SK-N-SH (cell line): ENCODE data around the gene KRT2. TPM values are rescaled to one million over a fixed set of nuclear protein-coding genes. Genes with fewer than 3 reads are reported as not detected.

Source experiments
- CTCF ChIA-PET: fragments of 300-600, 350-600 bp; formaldehyde crosslinking; extraction: SDS; loops from one replicate; lab custom pipeline; 2021; lab: Yijun Ruan, JAX
- POLR2A ChIA-PET: fragments of 350-600 bp; sonication (Branson Sonifier 250); formaldehyde crosslinking; extraction: SDS; loops from one replicate; lab custom pipeline; 2020; ENCODE audit warnings: antibody characterized with exemption, inconsistent platforms; lab: Yijun Ruan, JAX
- DNase-seq: peaks from one replicate; pipeline ENCODE4 v3.0.0; 2012
- H2AFZ ChIP-seq: fragments of 200-600 bp; sonication (generic); 2 replicates; pipeline ENCODE4 v1.8.1; 2016; ENCODE audit warnings: antibody characterized with exemption, mild to moderate bottlenecking, low read depth
- H3F3A ChIP-seq: fragments of 200-600 bp; sonication (generic); replicated peaks from 2 replicates; pipeline ENCODE3; 2016; ENCODE audit warnings: antibody characterized with exemption, mild to moderate bottlenecking; ENCODE audit not compliant: insufficient read depth
- H3K27ac ChIP-seq, 2 experiments: fragments of 200-500 bp in 1 of 2; fragments of 200-600 bp in 1 of 2; sonication (Bioruptor generic) in 1 of 2; sonication (generic), shearing (Covaris generic) in 1 of 2; 2 replicates each; pipeline versions ENCODE4 v1.5.1 to v1.6.1; 2014 to 2016; ENCODE audit warnings: low read depth in 2 of 2, inconsistent platforms in 1 of 2, low read length in 1 of 2, mild to moderate bottlenecking in 1 of 2, mixed read lengths in 1 of 2
- H3K27me3 ChIP-seq: fragments of 200-600 bp; sonication (generic), shearing (Covaris generic); 2 replicates; pipeline ENCODE4 v1.6.1; 2016; ENCODE audit warnings: mixed run types; ENCODE audit not compliant: insufficient read depth
- H3K36me3 ChIP-seq, 2 experiments: fragments of 200-500 bp in 1 of 2; fragments of 200-600 bp in 1 of 2; sonication (Bioruptor generic) in 1 of 2; sonication (generic) in 1 of 2; replicated peaks in 1 of 2; 2 replicates each; pipeline versions ENCODE3 to v1.5.1; 2014 to 2016; ENCODE audit warnings: low read length in 1 of 2, mild to moderate bottlenecking in 1 of 2; ENCODE audit not compliant: insufficient read depth in 2 of 2, control insufficient read depth in 1 of 2
- H3K4me1 ChIP-seq, 2 experiments: fragments of 200-500 bp in 1 of 2; fragments of 200-600 bp in 1 of 2; sonication (Bioruptor generic) in 1 of 2; sonication (generic), shearing (Covaris generic) in 1 of 2; 2 replicates each; pipeline versions ENCODE4 v1.5.1 to v1.6.1; 2014 to 2016; ENCODE audit warnings: low read depth in 1 of 2, low read length in 1 of 2, mixed run types in 1 of 2; ENCODE audit not compliant: insufficient read depth in 2 of 2, control insufficient read depth in 1 of 2
- H3K4me2 ChIP-seq: fragments of 200-600 bp; sonication (generic), shearing (Covaris generic); 2 replicates; pipeline ENCODE4 v1.6.1; 2017; ENCODE audit warnings: mixed run types
- H3K4me3 ChIP-seq, 2 experiments: fragments of 200-500 bp in 1 of 2; fragments of 200-600 bp in 1 of 2; sonication (Bioruptor generic) in 1 of 2; sonication (generic), shearing (Covaris generic) in 1 of 2; 2 replicates each; pipeline versions ENCODE4 v1.5.1 to v1.8.1; 2014 to 2016; ENCODE audit warnings: low read depth in 2 of 2, inconsistent platforms in 1 of 2, low read length in 1 of 2, mild to moderate bottlenecking in 1 of 2, mixed read lengths in 1 of 2, moderate library complexity in 1 of 2
- H3K79me2 ChIP-seq: fragments of 200-600 bp; sonication (generic); 2 replicates; pipeline ENCODE4 v1.8.1; 2017; ENCODE audit warnings: mild to moderate bottlenecking; ENCODE audit not compliant: insufficient read depth
- H3K9ac ChIP-seq: fragments of 200-600 bp; sonication (generic); 2 replicates; pipeline ENCODE4 v1.6.1; 2017; ENCODE audit warnings: mixed run types
- H3K9me2 ChIP-seq: fragments of 200-600 bp; sonication (generic); 2 replicates; pipeline ENCODE4 v1.6.1; 2017; ENCODE audit warnings: mixed run types
- H3K9me3 ChIP-seq: fragments of 200-600 bp; sonication (generic); 2 replicates; pipeline ENCODE4 v1.6.1; 2017; ENCODE audit warnings: mixed run types, mild to moderate bottlenecking, moderate library complexity
- H4K20me1 ChIP-seq: fragments of 200-600 bp; sonication (generic); 2 replicates; pipeline ENCODE4 v1.6.1; 2017; ENCODE audit warnings: mild to moderate bottlenecking, mixed run types; ENCODE audit not compliant: insufficient read depth
- CHD2 ChIP-seq: fragments of 150-350 bp; IDR thresholded peaks from 2 replicates; pipeline ENCODE4 v1.6.1; 2018; ENCODE audit warnings: low read length; ENCODE audit not compliant: partially characterized antibody
- CTCF ChIP-seq: fragments of 200-600 bp; sonication (generic); IDR thresholded peaks from 2 replicates; pipeline ENCODE4 v1.6.1; 2017; ENCODE audit warnings: antibody characterized with exemption, mild to moderate bottlenecking, moderate library complexity
- ELF1 ChIP-seq: IDR thresholded peaks from 2 replicates; pipeline ENCODE4 v1.4.0; 2012
- FOSL2 ChIP-seq: IDR thresholded peaks from 2 replicates; pipeline ENCODE4 v1.4.0; 2012; ENCODE audit warnings: low read depth, mild to moderate bottlenecking, moderate library complexity, borderline replicate concordance
- FOXJ3 ChIP-seq: sonication (generic); formaldehyde crosslinking; IDR thresholded peaks from 2 replicates; pipeline ENCODE4 v1.5.1; 2020; ENCODE audit warnings: mild to moderate bottlenecking, missing genetic modification reagents
- FOXM1 ChIP-seq: IDR thresholded peaks from 2 replicates; pipeline ENCODE4 v1.4.0; 2012; ENCODE audit warnings: low read depth, mild to moderate bottlenecking
- GATA2 ChIP-seq: sonication (generic); formaldehyde crosslinking; IDR thresholded peaks from 2 replicates; pipeline ENCODE4 v1.5.0; 2020; ENCODE audit warnings: mild to moderate bottlenecking, missing genetic modification reagents
- JUND ChIP-seq: IDR thresholded peaks from 2 replicates; pipeline ENCODE4 v1.4.0; 2012
- MXI1 ChIP-seq: IDR thresholded peaks from 2 replicates; pipeline ENCODE4 v1.6.1; 2012; ENCODE audit warnings: mild to moderate bottlenecking, low read depth, low read length, improper control_type of control experiment
- NFIC ChIP-seq: IDR thresholded peaks from 2 replicates; pipeline ENCODE4 v1.4.0; 2012; ENCODE audit warnings: borderline replicate concordance
- RCOR1 ChIP-seq: fragments of 150-350 bp; IDR thresholded peaks from 2 replicates; pipeline ENCODE4 v1.6.1; 2017; ENCODE audit warnings: antibody characterized with exemption, low read length
- REST ChIP-seq: IDR thresholded peaks from 2 replicates; pipeline ENCODE4 v1.6.1; 2012; ENCODE audit warnings: mild to moderate bottlenecking, low read depth, low read length, moderate library complexity
- SMC3 ChIP-seq: IDR thresholded peaks from 2 replicates; pipeline ENCODE4 v1.6.1; 2012; ENCODE audit warnings: low read depth, low read length, improper control_type of control experiment
- TAF1 ChIP-seq: IDR thresholded peaks from 2 replicates; pipeline ENCODE4 v1.6.1; 2012; ENCODE audit warnings: low read depth, mild to moderate bottlenecking, low read length, moderate library complexity, borderline replicate concordance
- USF1 ChIP-seq: IDR thresholded peaks from 2 replicates; pipeline ENCODE4 v1.4.0; 2012; ENCODE audit warnings: low read depth, borderline replicate concordance
- YY1 ChIP-seq: IDR thresholded peaks from 2 replicates; pipeline ENCODE4 v1.4.0; 2012; ENCODE audit warnings: low read depth, mild to moderate bottlenecking
- ZBTB33 ChIP-seq: IDR thresholded peaks from 2 replicates; pipeline ENCODE4 v1.4.0; 2012; ENCODE audit warnings: low read depth, borderline replicate concordance
- WGBS: methylation state at CpG from one replicate; pipeline ENCODE4 v1.1.6; 2017; ENCODE audit warnings: low lambda C conversion rate; 5-methylcytosine and 5-hydroxymethylcytosine counted together
- polyA plus RNA-seq, 3 experiments: library from polyadenylated mRNA; depleted of rRNA; stranded (reverse); fragments of >200 nt; gene quantifications; 2 replicates each; pipeline ENCODE4 v1.2.3, GENCODE V29; 2012

The KRT2 gene
- polyA plus RNA-seq, 1 of the 3 experiments (the other 2 are of a cell fraction): not detected

GRCh38 chr12:52618216-52618615 is 33.8 kb downstream of the KRT2 start, which contains the start of gene KRT73:
Gene KRT73 (minus strand): TSS chr12:52618559. CDS start chr12:52618524, 35 bp downstream.
- H3K4me1 ChIP-seq: no peaks in the 10 kb centered on the region
- no peak within 1 kb of the TSS for H3K4me3 ChIP-seq
- no peak within 1 kb of the TSS for H3K9ac ChIP-seq
- 4% methylated on average over 4 of the region's 14 CpGs for WGBS
- TF ChIP-seq ELF1 (no peak), YY1 (no peak), CHD2 (no peak), NFIC (no peak), FOSL2 (no peak)
- H3K4me2 ChIP-seq: no peak within 1 kb of the TSS
- H3K27me3 ChIP-seq: peaks cover 58% of the 10 kb centered on the region; the same call in 1 of the 2 replicates
- CTCF ChIA-PET: interaction anchor here (0.9 kb wide), 1 partner anchor 247 kb away, joined by 3 read pairs; no protein-coding TSS in a partner anchor
- H3K9me3 ChIP-seq: no peaks in the 10 kb centered on the region
- POLR2A ChIA-PET: no interaction called here
- no peaks in the 10 kb centered on the region for H3K79me2 ChIP-seq
- H4K20me1 ChIP-seq: no peaks in the 10 kb centered on the region
- H3F3A ChIP-seq: no peaks in the 10 kb centered on the region
- H3K9me2 ChIP-seq: no peaks in the 10 kb centered on the region
- no peaks in the 10 kb centered on the region for H3K36me3 ChIP-seq
- no peak for DNase-seq
- H2AFZ ChIP-seq: no peak within 1 kb of the TSS
- no peak within 1 kb of the TSS for H3K27ac ChIP-seq

- Histone ChIP-seq H3K4me2 (no peak overlapping the region), H4K20me1 (no peaks in the 10 kb centered on the region), H2AFZ (no peak overlapping the region), H3K9me3 (no peaks in the 10 kb centered on the region), H3K9me2 (no peaks in the 10 kb centered on the region), H3K27me3 (peaks cover 60% of the 10 kb centered on the region; the same call in 1 of the 2 replicates), H3K4me1 (no peaks in the 10 kb centered on the region), H3K27ac (no peak overlapping the region), H3F3A (no peaks in the 10 kb centered on the region), H3K4me3 (no peak overlapping the region), H3K79me2 (no peaks in the 10 kb centered on the region), H3K36me3 (no peaks in the 10 kb centered on the region), H3K9ac (no peak overlapping the region)
- 26% methylated on average over 4 of the region's 7 CpGs for WGBS
- no peak for TF ChIP-seq GATA2
- TF ChIP-seq RCOR1: no peak
- TF ChIP-seq REST: no peak
- no peak for TF ChIP-seq CHD2
- TF ChIP-seq USF1: no peak
- no peak for TF ChIP-seq YY1
- no peak for TF ChIP-seq ZBTB33
- TF ChIP-seq CTCF: no peak
- TF ChIP-seq MXI1: no peak
- no peak for TF ChIP-seq FOXM1
- TF ChIP-seq NFIC: no peak
- no peak for TF ChIP-seq TAF1
- no peak for TF ChIP-seq JUND
- TF ChIP-seq SMC3: no peak
- no peak for TF ChIP-seq FOXJ3 (CRISPR knock-in tag)
- CTCF ChIA-PET: no interaction called here
- POLR2A ChIA-PET: no interaction called here
- DNase-seq: no peak
Measured at GRCh38 chr12:52617403-52617785, 34.6 kb downstream of the KRT2 start.
